Measurements from ENCODE around the gene HNRNPC.

HNRNPC gene

GRCh38 chr14:21209185-21209584 lies 60.1 kb downstream of the HNRNPC start:
- DNase-seq: no peak

GRCh38 chr14:21208554-21208953 lies 60.7 kb downstream of the HNRNPC start:
- DNase-seq: no peak

- DNase-seq: no peak
These were observed 62.2 kb downstream of the HNRNPC start for GRCh38 chr14:21206753-21207684.

- no peak for DNase-seq
These were observed 63.3 kb downstream of the HNRNPC start for GRCh38 chr14:21205678-21206581.

GRCh38 chr14:21205026-21205677 lies 64.1 kb downstream of the HNRNPC start:
- no peak for DNase-seq

- no peak for DNase-seq
These were observed 64.8 kb downstream of the HNRNPC start for GRCh38 chr14:21204167-21205025.

GRCh38 chr14:21203470-21204166 lies 65.6 kb downstream of the HNRNPC start:
- DNase-seq: no peak

- DNase-seq: no peak
These were observed 66.5 kb downstream of the HNRNPC start for GRCh38 chr14:21202463-21203358.

- no peak for DNase-seq
These were observed 67.3 kb downstream of the HNRNPC start for GRCh38 chr14:21201732-21202462.

GRCh38 chr14:21200752-21201461 lies 68.3 kb downstream of the HNRNPC start:
- no peak for DNase-seq

GRCh38 chr14:21199611-21200560 lies 69.4 kb downstream of the HNRNPC start:
- DNase-seq: no peak

- no peak for DNase-seq
These were observed 71.6 kb downstream of the HNRNPC start for GRCh38 chr14:21197418-21198205.

- DNase-seq: no peak
These were observed 74.6 kb downstream of the HNRNPC start for GRCh38 chr14:21194597-21194996.

GRCh38 chr14:21192875-21193535 lies 76.2 kb downstream of the HNRNPC start:
- no peak for DNase-seq

GRCh38 chr14:21192447-21192822 lies 76.8 kb downstream of the HNRNPC start:
- DNase-seq: no peak

GRCh38 chr14:21191809-21192446 lies 77.3 kb downstream of the HNRNPC start:
- peak; percentile 71 for DNase-seq
